Natural killer cell (primary cell): ENCODE data around the gene AATF. TPM values are rescaled to one million over a fixed set of nuclear protein-coding genes. Genes with fewer than 3 reads are reported as not detected.

Experiments
- ATAC-seq, 3 donors: fragments of 150-1000 bp in 2 of 3; fragments of 200-7000 bp in 1 of 3; cut with Tn5 transposase; 1 replicate in 1 of 3; 2 replicates in 2 of 3; pipeline ENCODE4 v1.10.0; 2021; ENCODE audit warnings: mild to moderate bottlenecking in 2 of 3, moderate library complexity in 2 of 3
- DNase-seq, 2 donors: peaks; one replicate each; pipeline versions ENCODE4 v3.0.0 to v3.0.0-alpha.2; 2013 to 2021; ENCODE audit warnings: mixed read lengths in 1 of 2
- H3K27ac ChIP-seq: one replicate; pipeline ENCODE4 v1.5.1; 2013; ENCODE audit warnings: mild to moderate bottlenecking, low read length
- H3K27me3 ChIP-seq: one replicate; pipeline ENCODE4 v1.6.1; 2013; ENCODE audit warnings: low read length; ENCODE audit not compliant: control insufficient read depth, insufficient read depth
- H3K36me3 ChIP-seq: one replicate; pipeline ENCODE4 v1.6.1; 2013; ENCODE audit warnings: low read length; ENCODE audit not compliant: control insufficient read depth, insufficient read depth
- H3K4me1 ChIP-seq: one replicate; pipeline ENCODE4 v1.6.1; 2013; ENCODE audit warnings: low read length; ENCODE audit not compliant: control insufficient read depth, insufficient read depth
- H3K4me3 ChIP-seq: one replicate; pipeline ENCODE4 v1.5.1; 2013; ENCODE audit warnings: low read length
- H3K9me3 ChIP-seq: one replicate; pipeline ENCODE4 v1.6.1; 2013; ENCODE audit warnings: low read length; ENCODE audit not compliant: control insufficient read depth, insufficient read depth
- H3K27ac Mint-ChIP-seq, 2 donors: one replicate each; pipeline ENCODE4 v1.8.0; 2022; ENCODE audit warnings: mild to moderate bottlenecking in 2 of 2, mixed read lengths in 2 of 2, moderate library complexity in 1 of 2
- H3K27me3 Mint-ChIP-seq, 2 donors: one replicate each; pipeline ENCODE4 v1.8.0; 2022; ENCODE audit warnings: low read depth in 2 of 2, mixed read lengths in 2 of 2
- H3K36me3 Mint-ChIP-seq: one replicate; pipeline ENCODE4 v1.8.0; 2022; ENCODE audit warnings: mixed read lengths
- H3K4me1 Mint-ChIP-seq, 2 donors: one replicate each; pipeline ENCODE4 v1.8.0; 2022; ENCODE audit warnings: mixed read lengths in 2 of 2
- H3K4me3 Mint-ChIP-seq: one replicate; pipeline ENCODE4 v1.8.0; 2022; ENCODE audit warnings: mild to moderate bottlenecking, moderate library complexity, mixed read lengths
- H3K9me3 Mint-ChIP-seq, 2 donors: one replicate each; pipeline ENCODE4 v1.8.0; 2022; ENCODE audit warnings: mixed read lengths in 2 of 2
- WGBS: methylation state at CpG from one replicate; pipeline ENCODE4 v1.1.7; 2013; ENCODE audit warnings: missing lambda C conversion rate; ENCODE audit not compliant: insufficient coverage; 5-methylcytosine and 5-hydroxymethylcytosine counted together
- intact Hi-C: fragments of 100-400 bp; cut with micrococcal nuclease; formaldehyde crosslinking; loops from one replicate; pipeline ENCODE4 v1.14.2; 2022
- total RNA-seq, 4 donors: library from RNA; stranded (reverse); fragments of 120-200 nt in 1 of 4; gene quantifications; one replicate each; pipeline versions ENCODE4 v1.2.3 to v1.2.4, GENCODE V29; 2013 to 2022
- TF ChIP-seq, protein P1 (sequence below): fragments of 200-600 bp; IDR thresholded peaks from one replicate; pipeline ENCODE4 v1.8.0; 2022; ENCODE audit warnings: antibody characterized with exemption

AATF gene
- total RNA-seq, 3 donors from 2014 or later (not counting 1 experiment from before 2014, with no cell fraction given), result 60.1 to 67.2 (median 63.2) TPM

DNA sequence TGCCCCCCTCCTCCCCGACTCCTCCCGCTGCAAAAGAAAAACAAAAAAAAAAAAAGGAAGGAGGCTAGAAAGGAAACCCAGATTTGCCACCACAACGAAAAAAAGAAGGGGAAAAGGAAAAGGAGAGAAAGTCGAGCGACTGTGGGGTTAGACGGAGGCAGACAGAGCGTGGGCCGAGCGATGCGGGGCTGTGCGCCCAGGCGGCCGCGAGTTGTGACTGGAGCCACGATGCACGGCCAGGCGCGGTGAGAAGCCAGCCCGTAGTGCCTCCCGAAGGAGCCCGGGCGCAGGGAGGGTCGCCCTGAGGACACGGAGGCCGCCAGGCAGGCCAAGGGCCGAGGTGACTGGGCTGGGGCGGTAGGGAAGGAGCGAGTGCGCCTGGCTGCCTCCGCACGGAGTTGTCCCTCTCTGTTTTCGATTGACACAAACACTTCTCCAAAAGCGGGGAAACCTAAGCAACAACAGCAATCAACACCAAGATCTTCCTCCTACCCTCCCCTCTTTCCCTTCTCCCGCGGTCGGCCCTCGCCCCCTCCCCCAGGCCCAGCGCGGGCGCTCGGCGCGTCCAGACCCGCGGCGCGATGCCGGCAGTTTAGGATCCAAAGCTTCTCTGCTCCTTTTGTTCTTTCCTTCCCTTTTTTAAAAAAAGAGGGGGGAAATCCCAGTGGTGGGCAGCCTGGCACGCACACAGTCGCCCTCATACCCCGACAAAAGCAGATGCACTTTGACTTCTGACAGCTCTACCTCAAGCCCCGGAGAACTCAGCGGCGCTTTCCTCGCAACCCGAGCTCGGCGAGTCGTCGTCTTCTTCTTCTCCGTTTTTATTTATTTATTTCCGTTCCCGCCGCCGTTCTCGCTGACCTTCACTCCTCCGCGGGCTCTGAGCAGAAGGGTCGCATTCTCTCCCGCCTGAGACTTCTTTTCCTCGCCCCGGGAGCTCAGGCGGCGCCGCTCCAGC, 11.5 kb upstream of the AATF start, which contains the start of gene LHX1:
TSS of gene LHX1 (plus strand) at position 475 of the 958 bp plus-strand sequence. CDS start 723 bp downstream, outside the sequence.
- H3K4me3 Mint-ChIP-seq, result peak within 1 kb of the TSS; percentile 85
- no peaks in the 10 kb centered on the region for H3K36me3 Mint-ChIP-seq
- Histone ChIP-seq H3K27me3 (peaks cover 93% of the 10 kb centered on the region), H3K4me3 (no peak within 1 kb of the TSS), H3K4me1 (peaks cover 88% of the 10 kb centered on the region), H3K36me3 (no peaks in the 10 kb centered on the region), H3K9me3 (peaks cover 8% of the 10 kb centered on the region), H3K27ac (no peak within 1 kb of the TSS)
- TF ChIP-seq, protein P1, sequence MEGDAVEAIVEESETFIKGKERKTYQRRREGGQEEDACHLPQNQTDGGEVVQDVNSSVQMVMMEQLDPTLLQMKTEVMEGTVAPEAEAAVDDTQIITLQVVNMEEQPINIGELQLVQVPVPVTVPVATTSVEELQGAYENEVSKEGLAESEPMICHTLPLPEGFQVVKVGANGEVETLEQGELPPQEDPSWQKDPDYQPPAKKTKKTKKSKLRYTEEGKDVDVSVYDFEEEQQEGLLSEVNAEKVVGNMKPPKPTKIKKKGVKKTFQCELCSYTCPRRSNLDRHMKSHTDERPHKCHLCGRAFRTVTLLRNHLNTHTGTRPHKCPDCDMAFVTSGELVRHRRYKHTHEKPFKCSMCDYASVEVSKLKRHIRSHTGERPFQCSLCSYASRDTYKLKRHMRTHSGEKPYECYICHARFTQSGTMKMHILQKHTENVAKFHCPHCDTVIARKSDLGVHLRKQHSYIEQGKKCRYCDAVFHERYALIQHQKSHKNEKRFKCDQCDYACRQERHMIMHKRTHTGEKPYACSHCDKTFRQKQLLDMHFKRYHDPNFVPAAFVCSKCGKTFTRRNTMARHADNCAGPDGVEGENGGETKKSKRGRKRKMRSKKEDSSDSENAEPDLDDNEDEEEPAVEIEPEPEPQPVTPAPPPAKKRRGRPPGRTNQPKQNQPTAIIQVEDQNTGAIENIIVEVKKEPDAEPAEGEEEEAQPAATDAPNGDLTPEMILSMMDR, result no peak
- DNase-seq (peak in 1 of 2 donors; percentile 60), ATAC-seq (no peak)
- H3K4me1 Mint-ChIP-seq, result peaks cover 49 to 85% of the 10 kb centered on the region in 2 donors
- peak within 1 kb of the TSS; percentile 33 to 48 for H3K27ac Mint-ChIP-seq
- intact Hi-C loops, result no loop called here
- WGBS, result 2% methylated on average over 73 of the region's 75 CpGs
- H3K9me3 Mint-ChIP-seq, result no peaks in the 10 kb centered on the region
- peaks cover 65 to 78% of the 10 kb centered on the region in 2 donors for H3K27me3 Mint-ChIP-seq

- Histone ChIP-seq H3K9me3 (peaks cover 8% of the 10 kb centered on the region), H3K27me3 (peaks cover 94% of the 10 kb centered on the region), H3K4me1 (peaks cover 89% of the 10 kb centered on the region), H3K4me3 (no peak overlapping the region), H3K27ac (no peak overlapping the region), H3K36me3 (no peaks in the 10 kb centered on the region)
- peaks cover 59 to 70% of the 10 kb centered on the region in 2 donors for H3K27me3 Mint-ChIP-seq
- 5% methylated on average over 36 of the region's 36 CpGs for WGBS
- DNase-seq (peak in 1 of 2 donors; percentile 55), ATAC-seq (no peak)
- intact Hi-C loops, result no loop called here
- peak overlapping the region; percentile 85 for H3K4me3 Mint-ChIP-seq
- H3K36me3 Mint-ChIP-seq, result no peaks in the 10 kb centered on the region
- TF ChIP-seq, protein P1, result no peak
- H3K27ac Mint-ChIP-seq, result peak overlapping the region; percentile 33 to 48
- H3K4me1 Mint-ChIP-seq, result peaks cover 41 to 78% of the 10 kb centered on the region in 2 donors
- no peaks in the 10 kb centered on the region for H3K9me3 Mint-ChIP-seq
Measured at GRCh38 chr17:36937959-36938565, 10.7 kb upstream of the AATF start.

DNA sequence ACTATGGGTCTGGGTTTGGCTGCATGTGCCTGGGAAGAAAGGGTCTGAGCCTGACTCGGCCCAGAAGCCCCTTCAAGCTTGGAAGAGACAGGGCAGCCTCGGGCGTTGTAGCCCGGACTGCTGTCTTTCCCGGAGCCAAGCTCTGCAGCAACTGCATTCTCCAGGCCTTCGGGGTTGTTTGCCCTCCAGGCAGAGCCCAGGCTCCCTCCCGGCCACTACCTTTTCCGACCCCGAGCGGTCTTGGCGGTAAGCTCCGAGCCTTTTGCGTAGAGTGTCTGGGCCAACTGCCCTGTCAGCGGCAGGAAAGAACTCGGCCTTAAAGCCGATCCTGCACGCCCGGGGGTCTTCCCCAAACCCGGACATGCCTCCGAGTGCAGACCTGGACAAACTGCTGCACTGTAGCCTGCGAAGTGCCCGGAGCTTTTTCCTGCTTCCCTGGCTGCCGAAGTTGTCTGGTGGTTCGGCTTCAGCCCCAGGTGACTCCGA, 10.1 kb upstream of the AATF start:
- Mint-ChIP-seq H3K9me3 (no peaks in the 10 kb centered on the region), H3K27me3 (peaks cover 60 to 66% of the 10 kb centered on the region in 2 donors), H3K4me1 (peaks cover 37 to 72% of the 10 kb centered on the region in 2 donors), H3K36me3 (no peaks in the 10 kb centered on the region), H3K27ac (peak overlapping the region in 1 of 2 donors; percentile 63), H3K4me3 (peak overlapping the region; percentile 85)
- 4% methylated on average over 25 of the region's 25 CpGs for WGBS
- Histone ChIP-seq H3K36me3 (no peaks in the 10 kb centered on the region), H3K9me3 (peaks cover 8% of the 10 kb centered on the region), H3K27me3 (peaks cover 94% of the 10 kb centered on the region), H3K4me3 (no peak overlapping the region), H3K4me1 (peaks cover 88% of the 10 kb centered on the region), H3K27ac (no peak overlapping the region)
- no peak for ATAC-seq
- intact Hi-C loops, result no loop called here
- TF ChIP-seq, protein P1, result no peak
- DNase-seq, result peak in 1 of 2 donors; percentile 33
